Measurements from ENCODE around the gene NPBWR2. TPM values are rescaled to one million over a fixed set of nuclear protein-coding genes. Genes with fewer than 3 reads are reported as not detected.

Gene NPBWR2
- total RNA-seq, 1 donor from 2014 or later = not detected

DNA sequence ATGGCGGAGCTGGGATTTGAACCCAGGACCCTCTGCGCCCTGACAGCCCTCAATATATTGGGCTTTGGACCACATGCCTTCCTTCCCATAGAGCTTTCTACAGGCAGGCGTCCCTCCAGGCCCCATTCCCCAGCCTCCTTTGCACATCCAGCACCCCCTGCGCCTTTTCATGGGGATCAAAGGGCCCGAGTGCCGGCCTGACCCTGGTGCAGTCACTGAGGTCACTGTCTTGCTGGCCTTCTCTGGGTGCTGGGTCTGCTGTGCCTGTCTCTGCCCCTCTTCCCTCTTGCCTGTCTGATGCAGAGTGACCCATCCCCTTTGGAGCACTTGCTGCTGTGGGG, 25.8 kb downstream of the NPBWR2 start:
- H3K27ac Mint-ChIP-seq = no peak overlapping the region
- H3K27me3 Mint-ChIP-seq (ENCODE audit: insufficient read depth, low read depth) = peaks cover 20% of the 10 kb centered on the region
- Histone ChIP-seq H3K4me1 (peaks cover 27% of the 10 kb centered on the region), H3K36me3 (no peaks in the 10 kb centered on the region), H3K4me2 (no peak overlapping the region), H3K27ac (no peak overlapping the region), H3F3A (ENCODE audit: low read depth) (peaks cover 55% of the 10 kb centered on the region), H3K79me2 (ENCODE audit: low read depth) (no peaks in the 10 kb centered on the region), H3K9ac (no peak overlapping the region), H2AFZ (replicated peaks) (no peak overlapping the region), H3K4me3 (no peak overlapping the region), H3K9me3 (ENCODE audit: low read depth) (no peaks in the 10 kb centered on the region), H4K20me1 (ENCODE audit: low read depth) (peaks cover 19% of the 10 kb centered on the region), H3K27me3 (peaks cover 75% of the 10 kb centered on the region)
- H3K4me1 Mint-ChIP-seq = peaks cover 41% of the 10 kb centered on the region
- no peaks in the 10 kb centered on the region for H3K36me3 Mint-ChIP-seq
- TF ChIP-seq EZH2phosphoT487 (IDR thresholded peaks at IDR 0.05) = no peak
- no peak for TF ChIP-seq EZH2 (IDR thresholded peaks at IDR 0.05)
- TF ChIP-seq, protein P1, sequence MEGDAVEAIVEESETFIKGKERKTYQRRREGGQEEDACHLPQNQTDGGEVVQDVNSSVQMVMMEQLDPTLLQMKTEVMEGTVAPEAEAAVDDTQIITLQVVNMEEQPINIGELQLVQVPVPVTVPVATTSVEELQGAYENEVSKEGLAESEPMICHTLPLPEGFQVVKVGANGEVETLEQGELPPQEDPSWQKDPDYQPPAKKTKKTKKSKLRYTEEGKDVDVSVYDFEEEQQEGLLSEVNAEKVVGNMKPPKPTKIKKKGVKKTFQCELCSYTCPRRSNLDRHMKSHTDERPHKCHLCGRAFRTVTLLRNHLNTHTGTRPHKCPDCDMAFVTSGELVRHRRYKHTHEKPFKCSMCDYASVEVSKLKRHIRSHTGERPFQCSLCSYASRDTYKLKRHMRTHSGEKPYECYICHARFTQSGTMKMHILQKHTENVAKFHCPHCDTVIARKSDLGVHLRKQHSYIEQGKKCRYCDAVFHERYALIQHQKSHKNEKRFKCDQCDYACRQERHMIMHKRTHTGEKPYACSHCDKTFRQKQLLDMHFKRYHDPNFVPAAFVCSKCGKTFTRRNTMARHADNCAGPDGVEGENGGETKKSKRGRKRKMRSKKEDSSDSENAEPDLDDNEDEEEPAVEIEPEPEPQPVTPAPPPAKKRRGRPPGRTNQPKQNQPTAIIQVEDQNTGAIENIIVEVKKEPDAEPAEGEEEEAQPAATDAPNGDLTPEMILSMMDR (IDR thresholded peaks at IDR 0.05) = no peak
- no peak for DNase-seq (ENCODE audit: low spot score)
- peaks cover 6% of the 10 kb centered on the region for H3K9me3 Mint-ChIP-seq
- peak overlapping the region; percentile 70 for H3K4me3 Mint-ChIP-seq

DNA sequence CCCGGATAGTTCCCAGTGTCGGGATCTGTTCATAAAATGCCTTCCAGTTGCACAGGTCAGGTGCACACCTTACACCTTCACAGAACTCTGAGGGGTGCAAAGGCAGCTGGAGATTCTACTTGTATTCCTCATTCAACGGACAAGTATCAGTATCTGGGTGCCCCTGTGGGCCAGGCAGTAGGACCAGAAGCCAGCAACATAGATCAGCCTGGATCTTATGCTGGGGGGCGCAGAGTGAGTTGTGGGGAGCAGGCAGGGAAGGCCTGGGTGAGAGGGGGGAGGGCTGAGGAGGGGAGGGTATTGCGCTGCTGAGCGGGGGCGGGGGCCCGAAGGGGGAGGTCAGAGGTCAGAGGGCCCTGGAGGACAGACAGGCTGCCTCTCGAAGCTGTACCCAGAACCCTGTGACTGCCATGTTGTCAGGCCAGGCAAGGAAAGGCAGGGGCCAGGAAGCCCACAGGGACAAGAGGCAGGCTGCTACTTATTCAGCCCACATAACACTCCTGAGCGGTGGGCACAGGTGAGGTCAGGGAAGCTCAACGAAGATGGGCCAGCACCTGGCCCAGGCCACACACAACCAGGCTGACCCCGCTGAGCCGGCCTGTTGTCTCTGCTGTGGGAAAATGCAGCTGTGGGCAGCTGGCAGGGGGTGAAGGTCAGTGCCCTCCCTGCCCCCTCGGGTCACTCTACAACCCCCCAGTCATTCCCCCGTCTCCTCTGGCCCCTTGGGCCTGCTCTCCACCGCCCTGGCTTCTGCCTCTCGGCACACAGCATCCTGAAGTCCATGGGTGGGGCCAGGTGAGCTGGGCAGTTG, 26.3 kb downstream of the NPBWR2 start:
- Histone ChIP-seq H3K4me3 (peak overlapping the region; percentile 77), H3K9me3 (ENCODE audit: low read depth) (no peaks in the 10 kb centered on the region), H2AFZ (replicated peaks) (no peak overlapping the region), H3K27me3 (peaks cover 69% of the 10 kb centered on the region), H3K36me3 (no peaks in the 10 kb centered on the region), H3K27ac (no peak overlapping the region), H4K20me1 (ENCODE audit: low read depth) (peaks cover 19% of the 10 kb centered on the region), H3K9ac (no peak overlapping the region), H3K4me2 (peak overlapping the region; percentile 96), H3F3A (ENCODE audit: low read depth) (peaks cover 55% of the 10 kb centered on the region), H3K4me1 (peaks cover 27% of the 10 kb centered on the region), H3K79me2 (ENCODE audit: low read depth) (no peaks in the 10 kb centered on the region)
- DNase-seq (ENCODE audit: low spot score) = no peak
- TF ChIP-seq, protein P1 (IDR thresholded peaks at IDR 0.05) = no peak
- TF ChIP-seq EZH2 (IDR thresholded peaks at IDR 0.05) (no peak), EZH2phosphoT487 (IDR thresholded peaks at IDR 0.05) (no peak)
- peaks cover 16% of the 10 kb centered on the region for H3K27me3 Mint-ChIP-seq (ENCODE audit: insufficient read depth, low read depth)
- H3K9me3 Mint-ChIP-seq = peaks cover 1% of the 10 kb centered on the region
- no peaks in the 10 kb centered on the region for H3K36me3 Mint-ChIP-seq
- H3K4me3 Mint-ChIP-seq = peak overlapping the region; percentile 86
- peaks cover 41% of the 10 kb centered on the region for H3K4me1 Mint-ChIP-seq
- no peak overlapping the region for H3K27ac Mint-ChIP-seq

DNA sequence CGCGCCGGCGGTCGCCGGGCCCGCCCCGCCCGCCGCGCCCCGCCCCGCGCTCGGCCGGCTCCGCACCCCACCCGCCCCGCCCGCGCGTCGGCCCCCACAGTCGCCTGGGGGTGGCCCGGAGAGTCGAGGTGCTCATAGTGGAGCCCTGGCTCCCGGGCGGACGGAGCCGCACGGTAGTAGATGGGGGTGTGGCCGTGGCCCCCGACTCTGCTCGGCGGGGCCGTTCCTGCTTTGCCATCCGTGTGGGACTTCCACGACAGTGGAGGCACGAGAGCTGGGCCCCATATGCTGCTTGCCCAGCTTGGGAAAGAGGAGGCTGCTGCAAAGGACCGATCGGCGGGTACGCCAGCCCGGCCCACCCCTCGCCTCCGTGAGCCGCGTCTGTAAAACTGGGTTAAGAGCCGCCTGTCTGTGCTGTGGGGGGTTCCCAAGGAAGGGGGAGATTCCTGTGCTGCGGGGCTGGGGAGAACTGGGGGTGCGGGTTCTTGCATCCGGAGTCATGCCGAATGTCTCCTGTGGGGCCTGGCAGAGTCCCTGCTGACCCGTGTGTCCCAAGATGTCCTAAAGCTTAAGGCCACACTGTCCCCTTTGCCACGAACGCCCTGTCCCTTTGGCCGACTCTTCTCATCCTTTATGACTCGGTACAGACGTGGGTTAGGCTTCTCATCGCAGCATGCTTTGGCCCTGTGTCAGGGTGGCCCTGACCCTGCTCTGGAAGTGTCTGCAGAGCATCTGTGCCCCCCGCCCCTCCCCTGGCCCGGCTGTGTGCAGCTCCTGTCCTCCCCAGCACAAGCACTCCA, 27.2 kb downstream of the NPBWR2 start, which contains the start of gene OPRL1:
TSS of gene OPRL1 (plus strand) at position 70 of the 800 bp plus-strand sequence. CDS start 12,639 bp downstream, outside the sequence.
- peak; percentile 54 for DNase-seq (ENCODE audit: low spot score)
- H3K79me2 ChIP-seq (ENCODE audit: low read depth) = no peaks in the 10 kb centered on the region
- Mint-ChIP-seq H3K4me1 (peaks cover 39% of the 10 kb centered on the region), H3K9me3 (no peaks in the 10 kb centered on the region), H3K27ac (no peak within 1 kb of the TSS), H3K27me3 (ENCODE audit: insufficient read depth, low read depth) (peaks cover 8% of the 10 kb centered on the region), H3K4me3 (peak within 1 kb of the TSS; percentile 86), H3K36me3 (no peaks in the 10 kb centered on the region)
- H4K20me1 ChIP-seq (ENCODE audit: low read depth) = peaks cover 19% of the 10 kb centered on the region
- peak within 1 kb of the TSS; percentile 82 for H2AFZ ChIP-seq (replicated peaks)
- H3K9me3 ChIP-seq (ENCODE audit: low read depth) = no peaks in the 10 kb centered on the region
- H3K27ac ChIP-seq = no peak within 1 kb of the TSS
- H3K4me1 ChIP-seq = peaks cover 27% of the 10 kb centered on the region
- H3F3A ChIP-seq (ENCODE audit: low read depth) = peaks cover 55% of the 10 kb centered on the region
- peak within 1 kb of the TSS; percentile 28 for H3K9ac ChIP-seq
- no peaks in the 10 kb centered on the region for H3K36me3 ChIP-seq
- peaks cover 61% of the 10 kb centered on the region for H3K27me3 ChIP-seq
- no peak for TF ChIP-seq EZH2 (IDR thresholded peaks at IDR 0.05)
- TF ChIP-seq, protein P1 (IDR thresholded peaks at IDR 0.05) = no peak
- TF ChIP-seq EZH2phosphoT487 (IDR thresholded peaks at IDR 0.05) = no peak
- peak within 1 kb of the TSS; percentile 99 for H3K4me2 ChIP-seq
- H3K4me3 ChIP-seq = peak within 1 kb of the TSS; percentile 77
